ENCODE data around the gene EFEMP2. TPM values are rescaled to one million over a fixed set of nuclear protein-coding genes. Genes with fewer than 3 reads are reported as not detected.
A peak's percentile ranks its signal among the peaks of the same experiment; 100 is the strongest.

Gene EFEMP2
- total RNA-seq, 2 donors from 2014 or later, result 11.5 to 76.3 TPM

DNA sequence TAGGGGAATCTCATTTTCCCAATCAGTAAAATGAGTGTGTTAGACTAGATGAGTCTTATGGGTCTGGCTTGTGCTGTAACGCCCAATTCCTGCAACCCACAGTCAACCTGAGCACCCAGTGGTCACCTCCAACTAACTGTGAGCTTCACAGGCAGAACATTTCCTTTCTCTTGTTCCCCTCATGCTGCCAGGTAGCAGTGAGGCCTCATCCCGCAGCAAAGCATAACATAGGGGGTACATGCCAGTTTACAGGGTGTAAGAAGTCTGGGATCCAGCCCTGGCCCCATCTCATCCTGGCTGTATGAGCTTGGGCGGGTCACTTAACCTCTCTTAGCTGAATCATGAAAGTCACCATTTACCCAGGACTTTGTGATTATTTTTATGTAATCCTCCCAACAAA, 3.7 kb downstream of the EFEMP2 start:
- peaks cover 40% of the 10 kb centered on the region for H3K36me3 Mint-ChIP-seq (ENCODE audit: low read depth)
- peak overlapping the region; percentile 46 for H3K27ac Mint-ChIP-seq
- H3K9me3 Mint-ChIP-seq, result no peaks in the 10 kb centered on the region
- no peak overlapping the region for H3K4me3 Mint-ChIP-seq
- H3K4me1 Mint-ChIP-seq, result peaks cover 4% of the 10 kb centered on the region
- no peak for ATAC-seq (replicated peaks)
- H3K27me3 Mint-ChIP-seq, result no peaks in the 10 kb centered on the region

DNA sequence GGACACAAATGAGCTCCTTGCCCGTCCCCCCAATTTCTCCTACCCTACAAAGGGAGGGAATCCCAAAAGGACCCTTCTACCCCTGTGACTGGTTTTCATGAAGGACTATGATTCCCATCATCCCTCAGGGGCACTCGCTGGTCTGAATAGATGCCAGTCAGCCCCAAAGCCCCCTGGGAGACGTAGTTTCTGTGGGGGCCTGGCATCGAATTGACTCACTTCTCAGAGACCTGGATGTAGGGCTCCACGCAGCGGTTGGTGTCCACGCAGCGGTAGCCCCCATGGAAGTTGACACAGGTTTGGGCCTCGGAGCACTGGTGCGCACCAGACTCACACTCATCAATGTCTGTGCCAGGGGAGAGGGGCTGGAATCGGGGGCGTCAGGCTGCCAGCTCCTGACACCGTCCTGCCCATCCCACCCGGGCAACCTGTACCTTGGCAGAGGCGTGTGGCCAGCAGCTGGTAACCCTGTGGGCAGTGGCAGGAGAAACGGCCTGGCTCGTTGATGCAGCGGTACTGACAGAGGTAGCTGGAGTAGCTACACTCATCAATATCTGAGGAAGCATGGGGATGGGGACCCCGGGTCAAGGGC, 4.4 kb downstream of the EFEMP2 start:
- peaks cover 44% of the 10 kb centered on the region for H3K36me3 Mint-ChIP-seq (ENCODE audit: low read depth)
- ATAC-seq (replicated peaks), result no peak
- H3K4me1 Mint-ChIP-seq, result peaks cover 4% of the 10 kb centered on the region
- no peak overlapping the region for H3K4me3 Mint-ChIP-seq
- no peak overlapping the region for H3K27ac Mint-ChIP-seq
- no peaks in the 10 kb centered on the region for H3K9me3 Mint-ChIP-seq
- no peaks in the 10 kb centered on the region for H3K27me3 Mint-ChIP-seq

DNA sequence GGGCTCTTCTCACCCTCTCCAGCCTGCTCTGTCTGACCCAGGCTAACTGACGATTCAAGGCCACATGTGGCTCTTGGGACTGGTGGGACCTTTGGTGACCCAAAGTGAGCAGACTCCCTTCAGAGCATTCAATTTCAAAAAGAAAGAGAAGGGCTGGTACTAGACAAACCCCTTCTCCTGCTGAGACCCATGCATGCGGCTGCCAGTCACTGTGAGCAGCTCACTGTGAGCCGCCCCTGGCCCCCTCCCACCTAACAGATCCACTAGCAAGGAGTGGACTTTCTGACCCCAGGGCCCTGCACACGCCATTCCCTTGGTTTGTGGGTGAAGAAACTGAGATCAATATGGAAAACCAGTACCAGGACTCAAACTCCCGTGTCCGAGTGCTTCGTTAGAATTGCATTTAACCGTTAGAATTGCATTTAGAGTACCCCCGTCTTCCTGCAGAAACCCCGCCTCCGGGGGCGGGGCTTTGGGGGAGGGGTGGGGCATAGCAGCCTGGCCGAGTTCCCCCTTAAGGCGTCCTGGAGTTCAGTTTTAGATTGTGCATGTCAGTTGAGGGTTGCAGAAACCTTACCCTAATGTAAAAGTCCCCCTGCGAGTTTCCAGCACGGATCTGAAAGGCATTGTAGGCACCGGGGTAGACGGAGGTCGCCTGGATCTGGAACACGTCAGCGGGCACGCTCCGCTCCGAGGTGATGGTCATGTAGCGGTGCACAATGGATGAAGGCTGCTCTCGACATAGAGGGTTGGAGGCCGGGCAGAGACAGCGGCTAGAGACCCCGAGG, 5.1 kb downstream of the EFEMP2 start:
- no peak overlapping the region for H3K27ac Mint-ChIP-seq
- H3K36me3 Mint-ChIP-seq (ENCODE audit: low read depth), result peaks cover 48% of the 10 kb centered on the region
- no peaks in the 10 kb centered on the region for H3K9me3 Mint-ChIP-seq
- H3K4me1 Mint-ChIP-seq, result peaks cover 10% of the 10 kb centered on the region
- H3K27me3 Mint-ChIP-seq, result no peaks in the 10 kb centered on the region
- H3K4me3 Mint-ChIP-seq, result no peak overlapping the region
- ATAC-seq (replicated peaks), result no peak

DNA sequence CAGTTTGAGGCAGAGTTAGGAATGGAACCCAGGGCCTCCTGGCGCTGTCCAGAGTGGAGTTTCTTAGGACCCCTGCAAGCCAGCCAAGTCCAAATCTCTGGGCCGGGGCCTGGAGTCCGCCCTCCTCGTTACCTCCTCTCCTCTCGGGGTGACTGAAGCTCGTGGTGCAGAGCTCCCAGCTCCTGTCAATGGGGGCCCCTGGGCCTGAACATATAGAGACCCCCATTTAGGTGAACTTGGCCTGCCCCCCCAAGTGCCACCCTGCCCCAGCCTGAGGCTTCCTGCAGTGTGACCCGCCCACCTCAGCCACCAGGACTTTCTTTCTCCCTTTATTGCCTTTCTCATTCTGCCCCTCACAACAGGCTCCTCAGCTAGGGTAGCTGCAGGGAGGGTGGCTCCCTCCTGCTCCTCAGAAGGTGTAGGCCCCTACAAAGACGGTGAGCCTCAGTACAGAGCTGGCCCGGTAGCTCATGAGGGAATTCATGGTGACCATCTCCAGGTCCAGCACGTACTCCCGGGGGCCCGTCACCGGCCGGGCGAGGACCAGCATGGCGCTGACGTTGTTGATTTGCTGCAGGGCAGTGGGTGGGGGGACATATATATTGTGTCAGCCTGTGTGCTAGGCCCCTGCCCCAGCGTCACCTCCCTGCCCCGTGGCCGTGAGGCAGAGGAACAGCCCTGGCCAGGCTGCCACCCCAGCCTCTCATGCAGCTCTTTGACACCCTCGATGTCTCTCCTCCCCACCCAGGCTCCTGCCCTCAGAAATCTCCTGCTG, 5.9 kb downstream of the EFEMP2 start:
- Mint-ChIP-seq H3K4me1 (peaks cover 10% of the 10 kb centered on the region), H3K27me3 (no peaks in the 10 kb centered on the region), H3K9me3 (no peaks in the 10 kb centered on the region), H3K27ac (no peak overlapping the region), H3K4me3 (no peak overlapping the region), H3K36me3 (ENCODE audit: low read depth) (peaks cover 55% of the 10 kb centered on the region)
- ATAC-seq (replicated peaks), result no peak

DNA sequence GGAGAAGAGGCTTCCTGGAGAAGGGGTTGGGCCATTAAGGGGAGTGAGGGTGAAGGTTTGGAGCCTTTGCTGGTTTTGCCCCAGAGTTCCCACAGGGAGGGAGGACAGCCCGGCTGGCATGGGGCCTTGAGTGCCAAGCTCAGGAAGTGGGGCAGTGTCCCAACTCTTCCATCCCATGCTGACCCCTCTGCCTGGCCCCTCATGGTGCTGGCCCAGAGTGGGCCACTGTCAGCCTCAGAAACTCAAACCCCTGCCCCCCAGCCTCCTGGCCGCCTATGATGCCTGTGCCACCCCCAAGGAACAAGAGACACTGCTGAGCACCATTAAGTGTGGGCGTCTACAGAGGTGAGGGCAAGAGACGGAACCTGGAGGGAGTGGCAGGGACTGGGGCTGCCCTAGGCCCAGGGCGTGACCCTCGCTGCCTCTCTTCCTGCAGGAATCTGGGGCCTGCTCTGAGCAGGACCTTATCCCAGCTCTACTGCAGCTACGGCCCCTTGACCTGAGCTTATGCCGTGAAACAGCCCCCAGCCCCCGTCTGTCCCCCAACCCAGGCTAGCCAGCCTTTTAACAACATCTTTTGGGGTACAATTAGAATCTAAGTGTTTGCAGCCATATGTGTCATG, 6.9 kb downstream of the EFEMP2 start:
- ATAC-seq (replicated peaks), result no peak
- no peak overlapping the region for H3K27ac Mint-ChIP-seq
- H3K4me1 Mint-ChIP-seq, result peaks cover 10% of the 10 kb centered on the region
- peaks cover 65% of the 10 kb centered on the region for H3K36me3 Mint-ChIP-seq (ENCODE audit: low read depth)
- no peaks in the 10 kb centered on the region for H3K27me3 Mint-ChIP-seq
- H3K4me3 Mint-ChIP-seq, result no peak overlapping the region
- H3K9me3 Mint-ChIP-seq, result no peaks in the 10 kb centered on the region

DNA sequence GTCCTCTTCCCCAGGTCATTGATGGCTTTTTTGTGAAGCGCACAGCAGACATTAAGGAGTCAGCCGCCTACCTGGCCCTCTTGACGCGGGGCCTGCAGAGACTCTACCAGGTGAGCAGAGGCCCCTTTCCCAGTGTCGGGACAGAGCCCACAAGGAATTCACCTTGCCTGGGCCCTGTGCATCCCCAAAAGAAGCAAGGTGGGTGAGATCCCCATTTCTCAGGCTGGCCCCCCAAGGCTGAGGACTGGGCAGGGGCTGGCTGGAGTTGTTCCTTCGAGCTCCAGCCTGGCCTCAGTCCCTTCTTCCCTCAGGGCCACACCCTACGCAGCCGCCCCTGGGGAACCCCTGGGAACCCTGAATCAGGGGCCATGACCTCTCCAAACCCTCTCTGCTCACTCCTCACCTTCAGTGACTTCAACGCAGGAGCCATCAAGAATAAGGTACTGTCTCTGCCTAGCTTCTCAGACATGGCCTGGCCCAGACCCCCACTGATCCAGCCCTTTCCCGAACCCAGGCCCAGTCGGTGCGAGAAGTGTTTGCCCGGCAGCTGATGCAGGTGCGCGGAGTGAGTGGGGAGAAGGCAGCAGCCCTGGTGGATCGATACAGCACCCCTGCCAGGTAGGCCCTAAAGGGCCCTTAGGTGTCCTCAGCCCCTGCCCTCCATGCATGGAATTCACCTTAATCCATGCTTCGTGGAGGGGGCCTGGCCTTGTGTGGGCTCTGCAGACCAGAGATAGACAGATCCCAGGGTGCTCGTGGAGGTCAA, 7.7 kb downstream of the EFEMP2 start:
- Mint-ChIP-seq H3K27me3 (no peaks in the 10 kb centered on the region), H3K4me3 (no peak overlapping the region), H3K4me1 (peaks cover 10% of the 10 kb centered on the region), H3K36me3 (ENCODE audit: low read depth) (peaks cover 71% of the 10 kb centered on the region), H3K9me3 (no peaks in the 10 kb centered on the region), H3K27ac (no peak overlapping the region)
- no peak for ATAC-seq (replicated peaks)

DNA sequence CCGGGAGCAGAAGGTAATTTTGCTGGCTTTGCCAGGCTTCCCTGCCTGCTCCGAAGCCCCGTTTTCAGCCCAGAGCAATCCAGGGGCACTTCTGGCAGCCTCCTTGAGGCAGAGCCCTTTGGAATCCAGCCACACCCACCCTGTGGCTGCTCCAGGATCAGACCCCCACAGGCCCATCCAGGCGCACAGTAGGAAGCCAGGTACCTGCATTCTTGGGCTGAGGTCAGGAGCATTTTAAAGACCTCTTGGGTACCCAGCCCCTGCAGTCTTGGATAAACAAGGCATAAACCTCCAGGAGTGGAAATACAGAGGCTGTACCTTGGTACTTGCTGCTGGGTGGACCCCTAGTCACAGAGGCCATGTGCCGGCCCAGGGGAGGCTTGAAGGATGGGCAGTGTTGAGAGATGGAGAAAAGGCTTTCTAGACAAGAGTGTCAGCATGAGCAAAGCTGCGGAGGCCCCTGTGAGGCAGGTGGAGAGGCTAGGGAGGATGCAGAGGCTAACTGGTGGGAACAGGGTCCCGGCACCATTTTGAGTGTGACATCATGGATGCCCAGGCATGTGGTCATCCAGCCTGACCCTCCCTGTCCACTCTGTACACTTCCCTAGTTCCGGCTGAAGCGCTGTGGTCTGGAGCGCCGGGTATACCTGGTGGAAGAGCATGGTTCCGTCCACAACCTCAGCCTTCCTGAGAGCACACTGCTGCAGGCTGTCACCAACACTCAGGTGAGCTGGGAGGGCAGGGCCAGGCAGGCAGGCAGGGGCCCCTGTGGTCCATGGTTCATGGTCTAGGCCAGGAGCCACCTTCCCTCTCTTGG, 8.5 kb downstream of the EFEMP2 start:
- Mint-ChIP-seq H3K9me3 (no peaks in the 10 kb centered on the region), H3K4me1 (peaks cover 10% of the 10 kb centered on the region), H3K4me3 (no peak overlapping the region), H3K27ac (no peak overlapping the region), H3K36me3 (ENCODE audit: low read depth) (peaks cover 72% of the 10 kb centered on the region), H3K27me3 (no peaks in the 10 kb centered on the region)
- ATAC-seq (replicated peaks), result no peak

DNA sequence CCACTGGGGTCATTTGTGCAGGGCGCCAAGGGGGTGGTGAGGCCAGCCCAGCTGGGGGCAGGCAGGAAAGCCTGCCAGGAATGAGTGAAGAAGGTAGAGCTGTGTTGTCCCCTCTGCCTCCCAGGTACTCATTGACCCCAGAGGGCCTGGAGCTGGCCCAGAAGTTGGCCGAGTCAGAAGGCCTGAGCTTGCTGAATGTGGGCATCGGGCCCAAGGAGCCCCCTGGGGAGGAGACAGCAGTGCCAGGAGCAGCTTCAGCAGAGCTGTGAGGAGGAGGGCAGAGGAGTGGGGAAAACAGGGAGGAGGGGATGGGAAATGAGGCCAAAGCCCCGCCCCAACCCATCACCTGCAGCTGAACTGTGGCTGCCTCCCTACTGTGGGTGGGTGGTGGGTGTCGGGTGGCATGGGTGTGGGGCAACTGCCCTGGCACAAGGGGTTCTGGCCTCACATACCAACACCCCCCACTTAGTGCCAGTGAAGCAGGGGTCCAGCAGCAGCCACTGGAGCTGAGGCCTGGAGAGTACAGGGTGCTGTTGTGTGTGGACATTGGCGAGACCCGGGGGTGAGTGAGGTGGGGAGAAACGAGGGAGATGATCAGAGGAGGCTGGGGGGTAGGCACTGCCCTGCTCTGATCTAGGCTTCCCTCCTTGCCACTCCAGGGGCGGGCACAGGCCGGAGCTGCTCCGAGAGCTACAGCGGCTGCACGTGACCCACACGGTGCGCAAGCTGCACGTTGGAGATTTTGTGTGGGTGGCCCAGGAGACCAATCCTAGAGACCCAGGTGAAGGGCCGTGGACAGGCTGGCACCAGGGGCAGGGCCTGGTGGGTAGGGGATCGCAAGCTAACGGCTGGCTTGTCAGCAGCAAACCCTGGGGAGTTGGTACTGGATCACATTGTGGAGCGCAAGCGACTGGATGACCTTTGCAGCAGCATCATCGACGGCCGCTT, 9.4 kb downstream of the EFEMP2 start:
- H3K27ac Mint-ChIP-seq, result peak overlapping the region; percentile 78
- no peak for ATAC-seq (replicated peaks)
- no peaks in the 10 kb centered on the region for H3K27me3 Mint-ChIP-seq
- H3K4me1 Mint-ChIP-seq, result peaks cover 10% of the 10 kb centered on the region
- no peaks in the 10 kb centered on the region for H3K9me3 Mint-ChIP-seq
- peak overlapping the region; percentile 89 for H3K4me3 Mint-ChIP-seq
- peaks cover 73% of the 10 kb centered on the region for H3K36me3 Mint-ChIP-seq (ENCODE audit: low read depth)

DNA sequence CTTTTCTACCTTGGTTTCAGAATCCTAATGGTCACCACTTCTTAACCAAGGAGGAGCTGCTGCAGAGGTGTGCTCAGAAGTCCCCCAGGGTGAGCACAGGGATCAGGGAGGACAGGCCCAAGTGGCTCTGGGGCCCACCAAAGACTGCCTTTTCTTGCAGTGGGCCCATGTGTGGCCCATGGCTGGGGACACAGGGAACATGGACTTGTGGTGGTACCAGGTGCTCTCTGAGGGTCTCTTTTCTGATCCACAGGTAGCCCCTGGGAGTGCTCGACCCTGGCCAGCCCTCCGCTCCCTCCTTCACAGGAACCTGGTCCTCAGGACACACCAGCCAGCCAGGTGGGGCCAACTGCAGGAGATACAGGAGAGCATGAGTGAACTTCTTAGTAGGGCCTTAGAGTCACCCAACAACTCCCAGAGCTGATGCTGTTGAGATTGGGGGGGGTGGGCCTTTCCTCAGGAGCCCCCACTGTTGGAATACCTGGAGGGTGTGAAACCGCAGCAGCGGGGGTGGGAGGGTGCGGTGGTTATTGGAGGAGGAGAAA, 10.3 kb downstream of the EFEMP2 start:
- Mint-ChIP-seq H3K4me3 (peak overlapping the region; percentile 89), H3K36me3 (ENCODE audit: low read depth) (peaks cover 74% of the 10 kb centered on the region), H3K27ac (peak overlapping the region; percentile 78), H3K27me3 (no peaks in the 10 kb centered on the region), H3K9me3 (no peaks in the 10 kb centered on the region), H3K4me1 (peaks cover 10% of the 10 kb centered on the region)
- no peak for ATAC-seq (replicated peaks)

DNA sequence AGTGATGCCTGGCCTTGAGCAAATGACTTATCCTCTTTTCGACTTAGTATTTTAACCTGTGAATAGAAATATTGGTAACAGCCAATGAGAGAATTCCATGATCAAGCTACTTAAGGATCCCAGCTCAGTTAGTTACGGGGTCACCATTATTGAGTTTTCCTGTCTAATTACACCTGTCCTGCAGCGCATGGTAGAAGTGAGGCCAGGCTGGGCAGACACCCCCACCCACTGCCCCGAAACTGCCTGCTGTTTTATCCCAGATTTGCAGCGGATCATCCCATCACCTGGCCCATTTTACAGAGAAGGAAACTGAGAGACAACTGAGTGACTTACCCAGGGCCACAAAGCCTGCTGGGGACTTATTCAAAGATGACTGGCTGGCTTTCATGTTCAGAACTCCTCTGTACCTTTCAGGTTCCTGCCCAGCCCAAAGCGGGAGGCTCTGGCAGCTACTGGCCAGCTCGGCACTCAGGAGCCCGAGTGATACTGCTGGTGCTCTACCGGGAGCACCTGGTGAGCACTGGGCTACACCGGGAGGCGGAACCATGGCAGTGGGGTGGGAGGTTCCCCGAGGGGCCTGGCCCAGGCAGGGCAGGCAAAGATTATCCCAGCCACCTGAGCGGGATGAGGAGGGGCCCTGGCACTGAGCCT, 10.9 kb downstream of the EFEMP2 start:
- Mint-ChIP-seq H3K4me3 (peak overlapping the region; percentile 89), H3K27ac (peak overlapping the region; percentile 89), H3K4me1 (peaks cover 13% of the 10 kb centered on the region), H3K36me3 (ENCODE audit: low read depth) (peaks cover 74% of the 10 kb centered on the region), H3K9me3 (no peaks in the 10 kb centered on the region), H3K27me3 (no peaks in the 10 kb centered on the region)
- ATAC-seq (replicated peaks), result no peak

DNA sequence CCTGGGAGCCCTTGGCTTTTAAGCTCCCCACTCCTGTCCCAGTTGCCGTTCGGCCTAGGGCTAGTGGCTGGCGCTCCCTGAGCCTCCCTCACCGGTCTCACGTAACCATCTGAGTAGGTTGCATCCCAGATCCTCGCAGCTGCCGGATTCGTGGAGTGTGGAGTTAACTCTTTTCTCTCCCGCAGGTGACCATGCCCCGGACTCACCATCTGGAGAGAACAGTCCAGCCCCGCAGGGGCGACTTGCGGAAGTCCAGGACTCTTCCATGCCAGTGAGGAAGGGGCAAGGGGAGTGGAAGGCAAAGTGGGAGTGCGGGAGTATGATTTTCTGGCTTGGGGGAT, 11.5 kb downstream of the EFEMP2 start:
- Mint-ChIP-seq H3K36me3 (ENCODE audit: low read depth) (peaks cover 76% of the 10 kb centered on the region), H3K9me3 (no peaks in the 10 kb centered on the region), H3K27me3 (no peaks in the 10 kb centered on the region)

More for the DNA sequence above, 11.5 kb downstream of the EFEMP2 start:
- Mint-ChIP-seq H3K4me1 (peaks cover 18% of the 10 kb centered on the region), H3K27ac (peak overlapping the region; percentile 89), H3K4me3 (peak overlapping the region; percentile 89)
- no peak for ATAC-seq (replicated peaks)

Data from activated T-helper 17 cell treated with anti-CD3 and anti-CD28 coated beads, Interleukin-2, amount 50 U/mL, for 72 hours (primary cell).